OCI-LY7 (cell line): Measurements from ENCODE around the gene OR4D2. TPM values are rescaled to one million over a fixed set of nuclear protein-coding genes. Genes with fewer than 3 reads are reported as not detected.
A peak's percentile ranks its signal among the peaks of the same experiment; 100 is the strongest.

Experiments used
- BruUV-seq: library from RNA; stranded (reverse); fragments of 400-500 nt; replicated peaks from 2 replicates; lab custom pipeline; 2021; lab: Mats Ljungman, UMichigan
- CTCF ChIA-PET: fragments of 300-600 bp; sonication (Branson Sonifier 250); formaldehyde crosslinking; loops from one replicate; lab custom pipeline; 2022; ENCODE audit warnings: antibody characterized with exemption; ENCODE audit not compliant: unreplicated experiment; lab: Charles Lee
- POLR2A ChIA-PET: fragments of 300-600 bp; sonication (Branson Sonifier 250); formaldehyde crosslinking; loops from one replicate; lab custom pipeline; 2022; ENCODE audit warnings: antibody characterized with exemption; lab: Charles Lee
- DNase-seq: peaks from one replicate; pipeline ENCODE4 v3.0.0-alpha.2; 2015; ENCODE audit warnings: low spot score
- H2AFZ ChIP-seq: fragments of 200-600 bp; sonication (generic), shearing (Covaris generic); 2 replicates; pipeline ENCODE4 v1.6.1; 2014; ENCODE audit warnings: mild to moderate bottlenecking, antibody characterized with exemption, low read length, moderate library complexity
- H3K27ac ChIP-seq: fragments of 200-600 bp; sonication (generic); 2 replicates; pipeline ENCODE4 v1.5.1; 2014; ENCODE audit warnings: mixed run types, low read depth, mild to moderate bottlenecking, moderate library complexity, low read length, inconsistent platforms; ENCODE audit not compliant: poor library complexity, severe bottlenecking
- H3K36me3 ChIP-seq: fragments of 200-600 bp; sonication (generic); 2 replicates; pipeline ENCODE4 v1.6.1; 2014; ENCODE audit warnings: mild to moderate bottlenecking, antibody characterized with exemption, low read length, moderate library complexity, mixed read lengths; ENCODE audit not compliant: insufficient read depth
- H3K4me1 ChIP-seq: fragments of 200-600 bp; sonication (generic); 2 replicates; pipeline ENCODE4 v1.5.1; 2014; ENCODE audit warnings: mild to moderate bottlenecking, low read length; ENCODE audit not compliant: insufficient read depth, poor library complexity, severe bottlenecking
- H3K4me2 ChIP-seq: fragments of 200-600 bp; sonication (generic); 2 replicates; pipeline ENCODE4 v1.6.1; 2014; ENCODE audit warnings: mild to moderate bottlenecking, low read length
- H3K4me3 ChIP-seq: fragments of 200-600 bp; sonication (generic); 2 replicates; pipeline ENCODE4 v1.5.1; 2014; ENCODE audit warnings: mild to moderate bottlenecking, low read depth, low read length; ENCODE audit not compliant: poor library complexity, severe bottlenecking
- H3K79me2 ChIP-seq: fragments of 200-600 bp; sonication (generic); 2 replicates; pipeline ENCODE4 v1.6.1; 2016; ENCODE audit warnings: low read depth, mild to moderate bottlenecking, low read length, moderate library complexity, mixed read lengths; ENCODE audit not compliant: insufficient read depth
- H3K9me2 ChIP-seq: fragments of 200-600 bp; sonication (generic); 2 replicates; pipeline ENCODE4 v1.6.1; 2016; ENCODE audit warnings: mild to moderate bottlenecking, low read length, mixed read lengths; ENCODE audit not compliant: insufficient read depth
- H3K9me3 ChIP-seq: fragments of 200-600 bp; sonication (generic); 2 replicates; pipeline ENCODE4 v1.6.1; 2014; ENCODE audit warnings: mild to moderate bottlenecking, mixed run types, low read length, mixed read lengths
- H4K20me1 ChIP-seq: fragments of 200-600 bp; sonication (generic); 2 replicates; pipeline ENCODE4 v1.6.1; 2014; ENCODE audit warnings: mild to moderate bottlenecking, antibody characterized with exemption, low read length, moderate library complexity, mixed read lengths; ENCODE audit not compliant: insufficient read depth
- EZH2phosphoT487 ChIP-seq: fragments of 200-600 bp; sonication (generic); IDR thresholded peaks from 2 replicates; pipeline ENCODE4 v1.6.1; 2018; ENCODE audit warnings: low read depth, borderline replicate concordance, mild to moderate bottlenecking, mixed run types, antibody characterized with exemption, low read length, moderate library complexity, mixed read lengths
- intact Hi-C: fragments of 100-400 bp; cut with micrococcal nuclease; formaldehyde crosslinking; loops from one replicate; pipeline ENCODE4 v1.10.0; 2022; ENCODE audit not compliant: unreplicated experiment
- total RNA-seq, 2 experiments: library from RNA; depleted of rRNA in 1 of 2; stranded (reverse); fragments of >200 nt in 1 of 2; shearing (Covaris generic) in 1 of 2; gene quantifications; 2 replicates each; pipeline ENCODE4 v1.2.3, GENCODE V29; 2014 to 2022
- TF ChIP-seq, protein P1 (sequence below): fragments of 200-600 bp; sonication (generic); conservative IDR thresholded peaks from 2 replicates; pipeline ENCODE4 v1.5.1; 2014; ENCODE audit warnings: mild to moderate bottlenecking, antibody characterized with exemption, low read length, moderate library complexity, mixed read lengths

The OR4D2 gene
- total RNA-seq, 2 experiments from 2014 or later: not detected

- TF ChIP-seq, protein P1, sequence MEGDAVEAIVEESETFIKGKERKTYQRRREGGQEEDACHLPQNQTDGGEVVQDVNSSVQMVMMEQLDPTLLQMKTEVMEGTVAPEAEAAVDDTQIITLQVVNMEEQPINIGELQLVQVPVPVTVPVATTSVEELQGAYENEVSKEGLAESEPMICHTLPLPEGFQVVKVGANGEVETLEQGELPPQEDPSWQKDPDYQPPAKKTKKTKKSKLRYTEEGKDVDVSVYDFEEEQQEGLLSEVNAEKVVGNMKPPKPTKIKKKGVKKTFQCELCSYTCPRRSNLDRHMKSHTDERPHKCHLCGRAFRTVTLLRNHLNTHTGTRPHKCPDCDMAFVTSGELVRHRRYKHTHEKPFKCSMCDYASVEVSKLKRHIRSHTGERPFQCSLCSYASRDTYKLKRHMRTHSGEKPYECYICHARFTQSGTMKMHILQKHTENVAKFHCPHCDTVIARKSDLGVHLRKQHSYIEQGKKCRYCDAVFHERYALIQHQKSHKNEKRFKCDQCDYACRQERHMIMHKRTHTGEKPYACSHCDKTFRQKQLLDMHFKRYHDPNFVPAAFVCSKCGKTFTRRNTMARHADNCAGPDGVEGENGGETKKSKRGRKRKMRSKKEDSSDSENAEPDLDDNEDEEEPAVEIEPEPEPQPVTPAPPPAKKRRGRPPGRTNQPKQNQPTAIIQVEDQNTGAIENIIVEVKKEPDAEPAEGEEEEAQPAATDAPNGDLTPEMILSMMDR: no peak
- TF ChIP-seq EZH2phosphoT487: no peak
- DNase-seq: no peak
- no peak overlapping the region for H2AFZ ChIP-seq
- POLR2A ChIA-PET: interaction anchor here (0.6 kb wide), 1 partner anchor 211 kb away, joined by 4 read pairs; no protein-coding TSS in a partner anchor
- H3K4me3 ChIP-seq: no peak overlapping the region
- peak overlapping the region; percentile 56; the same call in 1 of the 2 replicates for H3K4me2 ChIP-seq
- CTCF ChIA-PET: interaction anchor here (1.0 kb wide), 1 partner anchor 12 kb away, joined by 3 read pairs; no protein-coding TSS in a partner anchor
- no peaks in the 10 kb centered on the region for H4K20me1 ChIP-seq
- H3K4me1 ChIP-seq: peaks cover 16% of the 10 kb centered on the region
- intact Hi-C loops: no loop called here
- no peaks in the 10 kb centered on the region for H3K9me3 ChIP-seq
- no TSS peak for BruUV-seq
- no peaks in the 10 kb centered on the region for H3K9me2 ChIP-seq
- no peaks in the 10 kb centered on the region for H3K79me2 ChIP-seq
- H3K36me3 ChIP-seq: no peaks in the 10 kb centered on the region
- H3K27ac ChIP-seq: no peak overlapping the region
Measured at GRCh38 chr17:58184986-58185761, 18.4 kb downstream of the OR4D2 start.

DNA sequence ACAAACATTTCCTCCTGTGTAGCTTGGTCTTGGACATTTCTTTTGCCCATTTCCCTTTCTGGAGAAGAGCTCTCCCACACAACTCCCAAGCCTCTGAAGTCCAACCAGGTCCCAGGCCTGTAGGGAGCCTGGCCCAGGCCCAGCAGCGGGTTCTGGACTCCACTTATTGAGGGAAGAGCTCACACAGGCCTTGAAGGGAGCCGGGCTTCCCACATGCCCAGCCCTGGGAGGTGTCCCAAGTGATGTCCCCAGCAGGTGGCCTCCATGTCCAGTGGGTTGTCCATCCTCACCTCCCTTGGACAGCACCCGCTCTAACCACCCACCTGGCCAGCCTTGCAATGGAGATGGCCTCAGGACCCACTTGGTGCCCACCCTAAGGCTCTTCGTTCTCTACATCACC, 19.8 kb downstream of the OR4D2 start:
- ChIA-PET CTCF (interaction anchor here (0.8 kb wide), 1 partner anchor 13 kb away, joined by 3 read pairs; no protein-coding TSS in a partner anchor), POLR2A (no interaction called here)
- Histone ChIP-seq H3K27ac (no peak overlapping the region), H4K20me1 (no peaks in the 10 kb centered on the region), H3K9me2 (no peaks in the 10 kb centered on the region), H3K4me2 (peak overlapping the region; percentile 56), H3K4me1 (peaks cover 16% of the 10 kb centered on the region), H3K9me3 (no peaks in the 10 kb centered on the region), H3K4me3 (no peak overlapping the region), H3K79me2 (no peaks in the 10 kb centered on the region), H3K36me3 (no peaks in the 10 kb centered on the region), H2AFZ (no peak overlapping the region; the same call in 1 of the 2 replicates)
- DNase-seq: no peak
- no TSS peak for BruUV-seq
- no peak for TF ChIP-seq EZH2phosphoT487
- TF ChIP-seq, protein P1: no peak
- intact Hi-C loops: no loop called here

GRCh38 chr17:58187063-58187462, 20.3 kb downstream of the OR4D2 start:
- Histone ChIP-seq H3K9me2 (no peaks in the 10 kb centered on the region), H3K4me2 (no peak overlapping the region), H3K4me1 (peaks cover 16% of the 10 kb centered on the region), H3K9me3 (no peaks in the 10 kb centered on the region), H3K79me2 (no peaks in the 10 kb centered on the region), H3K4me3 (no peak overlapping the region), H4K20me1 (no peaks in the 10 kb centered on the region), H2AFZ (no peak overlapping the region), H3K27ac (no peak overlapping the region), H3K36me3 (no peaks in the 10 kb centered on the region)
- ChIA-PET POLR2A (no interaction called here), CTCF (no interaction called here)
- no peak for DNase-seq
- TF ChIP-seq, protein P1: no peak
- TF ChIP-seq EZH2phosphoT487: no peak
- no TSS peak for BruUV-seq
- intact Hi-C loops: no loop called here
